Progenitor cell of endocrine pancreas (in vitro differentiated cells): Measurements from ENCODE around the gene FAM181A. TPM values are rescaled to one million over a fixed set of nuclear protein-coding genes. Genes with fewer than 3 reads are reported as not detected.

Experiments
- DNase-seq: peaks from one replicate; pipeline ENCODE4 v3.0.0; 2021; ENCODE audit warnings: low spot score; ENCODE audit not compliant: unreplicated experiment
- H3K27ac Mint-ChIP-seq: 2 replicates; pipeline ENCODE4 v1.8.0; 2021; ENCODE audit warnings: mild to moderate bottlenecking, moderate library complexity, mixed read lengths
- H3K27me3 Mint-ChIP-seq: 2 replicates; pipeline ENCODE4 v1.8.0; 2021; ENCODE audit warnings: mixed read lengths
- H3K36me3 Mint-ChIP-seq: 2 replicates; pipeline ENCODE4 v1.8.0; 2022; ENCODE audit warnings: mixed read lengths; ENCODE audit not compliant: insufficient read depth
- H3K4me1 Mint-ChIP-seq: 2 replicates; pipeline ENCODE4 v1.8.0; 2021; ENCODE audit warnings: low read depth, mixed read lengths
- H3K4me3 Mint-ChIP-seq: 2 replicates; pipeline ENCODE4 v1.8.0; 2021; ENCODE audit warnings: low read depth, mild to moderate bottlenecking, moderate library complexity, mixed read lengths
- H3K9me3 Mint-ChIP-seq: 2 replicates; pipeline ENCODE4 v1.8.0; 2021; ENCODE audit warnings: low read depth, mixed read lengths
- total RNA-seq: library from RNA; stranded (reverse); gene quantifications from 2 replicates; pipeline ENCODE4 v1.2.1, GENCODE V29; 2021
- TF ChIP-seq, protein P1 (sequence below): fragments of 200-600 bp; sonication (generic); IDR thresholded peaks from one replicate; pipeline ENCODE4 v1.5.0; 2021; ENCODE audit warnings: antibody characterized with exemption, mild to moderate bottlenecking; ENCODE audit not compliant: unreplicated experiment

Gene FAM181A
- total RNA-seq, 1 donor from 2014 or later, result not detected

DNA sequence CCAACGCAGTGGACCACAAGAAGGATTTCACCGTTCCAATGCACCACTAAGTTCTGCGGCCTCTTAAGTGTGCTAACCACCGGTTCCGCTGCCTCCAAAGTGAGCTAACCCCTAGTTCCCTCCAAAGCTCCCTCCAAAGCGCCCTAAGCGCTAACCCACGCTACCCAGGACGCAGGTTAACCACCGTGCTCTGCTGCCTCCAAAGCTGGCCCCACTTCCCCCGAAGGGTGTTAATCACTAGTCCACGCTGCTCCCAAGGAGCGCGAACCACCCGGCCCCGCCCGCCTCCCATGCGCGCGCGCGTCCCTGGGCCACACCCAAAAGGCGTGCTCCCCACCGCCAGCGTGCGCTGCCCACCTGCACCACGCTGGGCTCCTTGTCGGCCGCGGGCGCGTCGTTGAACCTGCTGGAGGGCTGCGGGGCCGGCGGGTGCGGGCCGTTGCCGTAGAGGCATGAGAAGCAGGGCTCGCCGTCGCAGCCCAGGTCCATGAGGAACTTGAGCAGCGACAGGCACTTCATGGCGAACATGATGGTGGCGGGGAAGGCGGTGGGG is 11.7 kb downstream of the FAM181A start:
- Mint-ChIP-seq H3K4me3 (peak overlapping the region; percentile 55), H3K36me3 (no peaks in the 10 kb centered on the region), H3K4me1 (peaks cover 12% of the 10 kb centered on the region), H3K27ac (no peak overlapping the region), H3K27me3 (peaks cover 51% of the 10 kb centered on the region), H3K9me3 (no peaks in the 10 kb centered on the region)
- TF ChIP-seq, protein P1, sequence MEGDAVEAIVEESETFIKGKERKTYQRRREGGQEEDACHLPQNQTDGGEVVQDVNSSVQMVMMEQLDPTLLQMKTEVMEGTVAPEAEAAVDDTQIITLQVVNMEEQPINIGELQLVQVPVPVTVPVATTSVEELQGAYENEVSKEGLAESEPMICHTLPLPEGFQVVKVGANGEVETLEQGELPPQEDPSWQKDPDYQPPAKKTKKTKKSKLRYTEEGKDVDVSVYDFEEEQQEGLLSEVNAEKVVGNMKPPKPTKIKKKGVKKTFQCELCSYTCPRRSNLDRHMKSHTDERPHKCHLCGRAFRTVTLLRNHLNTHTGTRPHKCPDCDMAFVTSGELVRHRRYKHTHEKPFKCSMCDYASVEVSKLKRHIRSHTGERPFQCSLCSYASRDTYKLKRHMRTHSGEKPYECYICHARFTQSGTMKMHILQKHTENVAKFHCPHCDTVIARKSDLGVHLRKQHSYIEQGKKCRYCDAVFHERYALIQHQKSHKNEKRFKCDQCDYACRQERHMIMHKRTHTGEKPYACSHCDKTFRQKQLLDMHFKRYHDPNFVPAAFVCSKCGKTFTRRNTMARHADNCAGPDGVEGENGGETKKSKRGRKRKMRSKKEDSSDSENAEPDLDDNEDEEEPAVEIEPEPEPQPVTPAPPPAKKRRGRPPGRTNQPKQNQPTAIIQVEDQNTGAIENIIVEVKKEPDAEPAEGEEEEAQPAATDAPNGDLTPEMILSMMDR, result no peak
- DNase-seq, result no peak

DNA sequence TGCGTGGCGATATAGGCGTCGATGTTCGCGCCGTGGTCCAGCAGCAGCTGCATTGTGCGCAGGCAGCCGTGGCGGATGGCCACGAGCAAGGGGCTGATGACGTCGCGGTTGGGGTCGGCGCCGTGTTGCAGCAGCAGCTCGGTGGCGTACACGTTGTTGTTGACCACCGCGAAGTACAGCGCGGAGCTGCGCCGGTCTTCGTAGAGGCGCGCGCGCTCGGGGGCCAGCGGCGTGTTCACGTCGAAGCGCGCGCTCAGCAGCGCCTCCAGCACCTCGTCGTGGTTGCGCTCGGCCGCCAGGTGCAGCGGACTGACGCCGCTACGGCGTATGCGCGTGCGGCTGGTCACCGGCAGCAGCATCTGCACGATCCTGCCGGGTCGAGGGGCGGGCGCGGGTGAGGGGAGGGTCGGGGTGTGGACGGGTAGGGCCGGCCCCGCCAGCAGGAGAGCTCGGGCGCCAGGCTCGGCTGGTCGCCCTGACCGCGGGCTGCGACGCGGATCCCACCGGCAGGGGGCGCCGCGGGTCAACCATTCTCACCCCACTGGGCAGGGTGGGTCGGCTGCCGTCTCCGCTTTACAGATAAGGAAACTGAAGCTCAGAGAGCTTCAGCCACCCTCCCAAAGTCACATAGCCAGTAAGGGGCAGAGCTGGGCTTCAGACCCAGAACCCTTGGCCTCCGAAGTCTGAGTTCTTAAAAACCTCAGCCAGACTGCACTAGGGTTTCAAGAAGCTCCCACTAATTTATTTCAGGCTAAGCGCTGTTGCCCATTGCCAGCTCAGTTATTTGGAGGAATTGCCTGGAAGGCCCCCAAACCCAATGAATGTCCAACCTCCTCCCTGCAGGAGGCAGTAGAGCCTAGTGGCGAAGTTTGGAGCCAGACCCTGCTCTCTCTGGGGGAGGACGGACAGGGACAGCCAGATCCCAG is 12.4 kb downstream of the FAM181A start:
- Mint-ChIP-seq H3K9me3 (no peaks in the 10 kb centered on the region), H3K27me3 (peaks cover 52% of the 10 kb centered on the region), H3K27ac (no peak overlapping the region), H3K4me1 (peaks cover 8% of the 10 kb centered on the region), H3K36me3 (no peaks in the 10 kb centered on the region), H3K4me3 (peak overlapping the region; percentile 55)
- TF ChIP-seq, protein P1, result peak; percentile 98
- DNase-seq, result peak; percentile 91

- no peak overlapping the region for H3K27ac Mint-ChIP-seq
- TF ChIP-seq, protein P1, result no peak
- H3K27me3 Mint-ChIP-seq, result peaks cover 49% of the 10 kb centered on the region
- H3K4me3 Mint-ChIP-seq, result no peak overlapping the region
- no peak for DNase-seq
- no peaks in the 10 kb centered on the region for H3K36me3 Mint-ChIP-seq
- H3K9me3 Mint-ChIP-seq, result no peaks in the 10 kb centered on the region
- peaks cover 8% of the 10 kb centered on the region for H3K4me1 Mint-ChIP-seq
Observed at GRCh38 chr14:93940437-93940836, 13.3 kb downstream of the FAM181A start.

- Mint-ChIP-seq H3K4me1 (peaks cover 6% of the 10 kb centered on the region), H3K36me3 (no peaks in the 10 kb centered on the region), H3K27ac (no peak overlapping the region), H3K9me3 (no peaks in the 10 kb centered on the region), H3K27me3 (peaks cover 39% of the 10 kb centered on the region), H3K4me3 (no peak overlapping the region)
- DNase-seq, result no peak
- TF ChIP-seq, protein P1, result no peak
Observed at GRCh38 chr14:93941293-93941910, 14.3 kb downstream of the FAM181A start.

DNA sequence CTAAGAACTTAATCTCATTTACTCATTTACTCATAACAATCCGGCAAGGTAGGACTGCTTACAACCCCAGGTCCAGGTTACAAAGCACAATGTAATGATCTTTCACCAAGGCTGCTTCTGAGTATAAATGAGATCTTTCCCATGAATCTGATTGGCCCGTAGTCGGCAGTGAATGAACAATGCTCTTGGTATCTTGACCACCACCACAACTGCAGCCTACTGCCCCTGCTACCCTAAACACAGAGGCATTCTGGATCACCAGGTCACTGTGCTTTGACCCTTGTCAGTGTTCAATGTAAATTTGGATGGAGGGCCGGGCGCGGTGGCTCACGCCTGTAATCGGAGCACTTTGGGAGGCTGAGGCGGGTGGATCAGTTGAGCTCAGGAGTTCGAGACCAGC is 15.9 kb downstream of the FAM181A start:
- Mint-ChIP-seq H3K27me3 (peaks cover 28% of the 10 kb centered on the region), H3K4me3 (no peak overlapping the region), H3K4me1 (peaks cover 6% of the 10 kb centered on the region), H3K36me3 (no peaks in the 10 kb centered on the region), H3K9me3 (no peaks in the 10 kb centered on the region), H3K27ac (no peak overlapping the region)
- DNase-seq, result no peak
- TF ChIP-seq, protein P1, result no peak
